ENCODE results near the gene SREK1. TPM values are rescaled to one million over a fixed set of nuclear protein-coding genes. Genes with fewer than 3 reads are reported as not detected.

SREK1 gene
- total and polyA plus RNA-seq, 9 of the 15 experiments (the other 6 are each of a cell fraction or from before 2014, with no cell fraction given) = 40.8 to 128 (median 81.9) TPM

GRCh38 chr5:66113160-66113559 lies 30.9 kb upstream of the SREK1 start:
- H2AFZ ChIP-seq (ENCODE audit: low read depth, low read length) = no peak overlapping the region
- H3K9me1 ChIP-seq (ENCODE audit: control insufficient read depth, insufficient read depth, low read length) = no peaks in the 10 kb centered on the region
- ATAC-seq = no peak
- H3K27ac ChIP-seq (ENCODE audit: extremely low read depth, low read depth, low read length) = no peak overlapping the region
- CTCF ChIA-PET (ENCODE audit: low intra/inter-chr PET ratio) = no interaction called here
- intact Hi-C loops (cut with micrococcal nuclease) (no loop called here), in situ Hi-C loops (cut with MboI) (no loop called here)
- H3K27me3 ChIP-seq (ENCODE audit: control insufficient read depth in 2 of 2, insufficient read depth in 2 of 2, low read length in 2 of 2) = no peaks in the 10 kb centered on the region
- no peak for FAIRE-seq
- no peaks in the 10 kb centered on the region for H4K20me1 ChIP-seq (replicated peaks; ENCODE audit: control insufficient read depth, insufficient read depth, low read length)
- H3K4me3 ChIP-seq = no peak overlapping the region
- no peaks in the 10 kb centered on the region for H3K4me1 ChIP-seq (replicated peaks in 1 of 2; ENCODE audit: control insufficient read depth in 2 of 2, insufficient read depth in 2 of 2, low read length in 2 of 2)
- POLR2A ChIA-PET = interaction anchor here (0.6 kb wide), 1 partner anchor 1288 kb away, joined by 4 read pairs; no protein-coding TSS in a partner anchor
- no peak for TF ChIP-seq NFRKB (IDR thresholded peaks at IDR 0.05; ENCODE audit: low read depth)
- TF ChIP-seq TCF7L2 (IDR thresholded peaks at IDR 0.05; ENCODE audit: low read depth, low read length) = no peak
- no peak for TF ChIP-seq BCOR (IDR thresholded peaks at IDR 0.05)
- no peak for TF ChIP-seq ZNF384 (IDR thresholded peaks at IDR 0.05; ENCODE audit: low read depth, low read length)
- no peak overlapping the region for H3K9ac ChIP-seq (ENCODE audit: insufficient read depth in 1 of 2, low read depth in 2 of 2, low read length in 2 of 2)
- no peaks in the 10 kb centered on the region for H3K36me3 ChIP-seq (ENCODE audit: control insufficient read depth, insufficient read depth, low read length)
- no peak for DNase-seq (ENCODE audit: extremely low read depth in 1 of 4, low spot score in 3 of 4)
- 0 out of 2 replicates have a peak, but pooled peaks cover 1% of the 10 kb centered on the region for H3K9me3 ChIP-seq (replicated peaks; ENCODE audit: control insufficient read depth, insufficient read depth, low read depth, low read length)
- H3K4me2 ChIP-seq (ENCODE audit: insufficient read depth, low read length) = no peak overlapping the region
- H3K79me2 ChIP-seq (ENCODE audit: control insufficient read depth, insufficient read depth, low read length) = no peaks in the 10 kb centered on the region
- 16% methylated on average over 2 of the region's 2 CpGs for WGBS (ENCODE audit: insufficient coverage, low coverage, missing lambda C conversion rate)
- no TSS peak for BruUV-seq (replicated peaks)

GRCh38 chr5:66118304-66118703 lies 25.8 kb upstream of the SREK1 start:
- Histone ChIP-seq H3K27ac (ENCODE audit: extremely low read depth, low read depth, low read length) (no peak overlapping the region), H4K20me1 (replicated peaks; ENCODE audit: control insufficient read depth, insufficient read depth, low read length) (no peaks in the 10 kb centered on the region), H3K79me2 (ENCODE audit: control insufficient read depth, insufficient read depth, low read length) (no peaks in the 10 kb centered on the region), H2AFZ (ENCODE audit: low read depth, low read length) (no peak overlapping the region), H3K9ac (ENCODE audit: insufficient read depth in 1 of 2, low read depth in 2 of 2, low read length in 2 of 2) (no peak overlapping the region), H3K36me3 (ENCODE audit: control insufficient read depth, insufficient read depth, low read length) (no peaks in the 10 kb centered on the region), H3K9me1 (ENCODE audit: control insufficient read depth, insufficient read depth, low read length) (no peaks in the 10 kb centered on the region), H3K4me2 (ENCODE audit: insufficient read depth, low read length) (no peak overlapping the region), H3K27me3 (ENCODE audit: control insufficient read depth in 2 of 2, insufficient read depth in 2 of 2, low read length in 2 of 2) (no peaks in the 10 kb centered on the region), H3K9me3 (replicated peaks; ENCODE audit: control insufficient read depth, insufficient read depth, low read depth, low read length) (no peaks in the 10 kb centered on the region), H3K4me1 (replicated peaks in 1 of 2; ENCODE audit: control insufficient read depth in 2 of 2, insufficient read depth in 2 of 2, low read length in 2 of 2) (no peaks in the 10 kb centered on the region), H3K4me3 (no peak overlapping the region)
- ATAC-seq (no peak), DNase-seq (ENCODE audit: extremely low read depth in 1 of 4, low spot score in 3 of 4) (no peak), FAIRE-seq (no peak)
- ChIA-PET CTCF (ENCODE audit: low intra/inter-chr PET ratio) (no interaction called here), POLR2A (no interaction called here)
- in situ Hi-C loops (cut with MboI) (no loop called here), intact Hi-C loops (cut with micrococcal nuclease) (no loop called here)
- 68% methylated on average over 4 of the region's 4 CpGs for WGBS (ENCODE audit: insufficient coverage, low coverage, missing lambda C conversion rate)
- no peak for TF ChIP-seq MCM7 (IDR thresholded peaks at IDR 0.05)
- TF ChIP-seq THRB (CRISPR knock-in tag; conservative IDR thresholded peaks at IDR 0.05) = no peak
- BruUV-seq (replicated peaks) = no TSS peak
